LoVo (cell line): ENCODE measurements around the gene FAM124B.

ENCODE experiments used
- DNase-seq: peaks from one replicate; pipeline ENCODE4 v3.0.0-alpha.2; 2016; ENCODE audit warnings: low spot score

Gene FAM124B, protein sequence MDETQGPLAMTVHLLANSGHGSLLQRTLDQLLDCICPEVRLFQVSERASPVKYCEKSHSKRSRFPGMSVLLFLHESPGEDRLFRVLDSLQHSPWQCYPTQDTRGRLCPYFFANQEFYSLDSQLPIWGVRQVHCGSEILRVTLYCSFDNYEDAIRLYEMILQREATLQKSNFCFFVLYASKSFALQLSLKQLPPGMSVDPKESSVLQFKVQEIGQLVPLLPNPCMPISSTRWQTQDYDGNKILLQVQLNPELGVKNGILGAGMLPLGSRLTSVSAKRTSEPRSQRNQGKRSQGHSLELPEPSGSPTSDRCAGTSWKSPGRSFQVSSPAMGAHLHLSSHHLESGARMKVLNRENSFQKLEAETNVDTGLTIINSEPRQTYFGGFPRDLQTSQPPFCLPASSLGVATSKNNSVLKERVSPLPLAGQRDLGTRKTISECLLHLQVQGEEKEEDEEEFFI

GRCh38 chr2:224401641-224402342 is at the start of gene FAM124B:
FAM124B (minus strand) TSS chr2:224402107; CDS start chr2:224401768, 339 bp downstream.
- no peak for DNase-seq

- no peak for DNase-seq
Measured at GRCh38 chr2:224449212-224450147, 47.6 kb upstream of the FAM124B start.

GRCh38 chr2:224448236-224448635 is 46.3 kb upstream of the FAM124B start:
- no peak for DNase-seq

DNA sequence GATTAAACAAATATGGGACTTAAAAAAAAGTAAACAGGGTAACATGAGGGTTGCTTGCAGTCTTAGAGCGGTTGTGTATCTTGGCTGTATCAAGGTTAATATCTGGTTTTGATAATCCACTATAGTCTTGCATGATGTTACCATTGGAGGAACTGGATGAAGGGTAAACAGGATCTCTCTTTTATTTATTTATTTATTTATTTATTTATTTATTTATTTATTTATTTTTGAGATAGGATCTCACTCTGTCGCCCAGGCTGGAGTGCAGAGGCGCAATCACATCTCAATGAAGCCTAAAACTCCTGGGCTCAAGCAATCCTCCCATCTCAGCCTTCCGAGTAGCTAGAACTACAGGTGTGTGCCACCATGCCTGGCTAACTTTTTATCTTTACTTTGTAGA is 42.9 kb upstream of the FAM124B start:
- no peak for DNase-seq

- no peak for DNase-seq
Measured at GRCh38 chr2:224444021-224444420, 42.1 kb upstream of the FAM124B start.

GRCh38 chr2:224442071-224442967 is 40.4 kb upstream of the FAM124B start:
- DNase-seq: no peak

- DNase-seq: no peak
Measured at GRCh38 chr2:224440988-224441387, 39.1 kb upstream of the FAM124B start.

DNA sequence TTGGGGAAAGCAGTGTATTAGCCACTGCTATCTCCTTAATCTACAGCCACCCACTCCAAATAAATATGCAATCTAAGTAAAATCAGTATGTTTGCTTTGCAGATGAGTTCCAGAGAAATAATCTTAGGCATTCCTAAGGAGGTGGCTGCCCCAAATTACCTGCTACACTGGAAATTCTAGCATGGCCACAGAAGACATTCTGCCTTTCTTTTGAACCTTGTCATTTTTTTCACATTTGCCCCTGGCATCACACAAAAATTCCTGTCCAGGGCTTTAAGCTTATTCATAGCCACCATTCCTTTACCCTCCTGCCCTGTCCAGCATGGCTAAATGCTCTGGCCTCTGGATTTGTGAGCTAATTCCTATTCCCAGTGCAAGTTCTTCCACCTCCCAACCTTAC is 36.8 kb upstream of the FAM124B start:
- no peak for DNase-seq

DNA sequence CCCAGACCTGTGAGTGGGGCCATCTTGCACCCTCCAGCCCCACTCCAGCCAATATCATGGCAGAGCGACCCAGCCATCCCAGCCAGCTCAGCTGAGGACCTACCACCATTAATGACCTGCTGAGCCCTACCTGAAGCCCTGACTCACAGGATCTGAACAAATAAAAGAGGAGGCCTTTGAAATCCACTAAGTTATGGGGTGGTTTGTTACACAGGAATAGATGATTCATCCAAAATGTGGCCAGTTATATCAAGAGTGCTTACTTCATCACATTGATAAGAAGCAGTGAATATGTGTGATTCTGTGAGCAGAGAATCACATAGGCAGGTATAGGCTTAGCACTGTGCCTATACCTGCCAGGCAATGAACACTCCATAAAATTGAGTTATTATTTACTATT is 34.7 kb upstream of the FAM124B start:
- DNase-seq: peak; percentile 28

GRCh38 chr2:224434618-224435017 is 32.7 kb upstream of the FAM124B start:
- no peak for DNase-seq

- no peak for DNase-seq
Measured at GRCh38 chr2:224433442-224433841, 31.5 kb upstream of the FAM124B start.

GRCh38 chr2:224432003-224432579 is 30.2 kb upstream of the FAM124B start:
- no peak for DNase-seq

GRCh38 chr2:224429441-224429810 is 27.5 kb upstream of the FAM124B start:
- DNase-seq: no peak

- no peak for DNase-seq
Measured at GRCh38 chr2:224428787-224429440, 27.0 kb upstream of the FAM124B start.

DNA sequence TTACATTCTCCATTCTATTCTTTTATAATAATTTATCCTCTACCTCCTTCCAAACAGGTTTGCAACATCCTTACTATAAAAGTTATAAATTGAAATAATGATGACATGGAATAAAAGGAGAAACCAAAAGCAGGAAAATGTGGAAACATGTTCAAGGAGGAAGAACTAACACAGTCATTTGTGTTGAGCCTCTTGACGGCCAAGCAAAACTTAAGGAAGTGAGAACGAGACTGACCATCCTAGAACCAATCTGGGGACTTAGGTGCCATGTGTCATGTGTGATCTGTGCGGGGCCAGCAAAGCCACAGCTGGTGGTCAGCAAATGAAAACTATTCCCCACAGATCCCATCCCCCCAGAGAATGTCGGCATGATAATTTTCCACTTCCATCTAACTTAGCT is 25.6 kb upstream of the FAM124B start:
- no peak for DNase-seq

DNA sequence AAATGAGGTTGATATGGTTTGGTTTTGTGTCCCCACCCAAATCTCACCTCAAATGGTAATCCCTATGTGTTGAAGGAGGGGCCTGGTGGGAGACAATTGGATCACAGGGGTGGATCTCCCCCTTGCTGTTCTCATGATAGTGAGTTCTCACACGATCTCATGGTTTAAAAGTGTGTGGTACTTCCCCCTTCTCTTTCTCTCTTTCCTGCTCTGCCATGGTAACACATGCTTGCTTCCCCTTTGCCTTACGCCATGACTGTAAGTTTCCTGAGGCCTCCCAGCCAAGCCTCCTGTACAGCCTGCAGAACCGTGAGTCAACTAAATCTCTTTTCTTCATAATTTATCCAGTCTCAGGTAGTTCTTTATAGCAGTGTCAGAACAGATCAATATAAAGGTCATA is 24.7 kb upstream of the FAM124B start:
- no peak for DNase-seq

- DNase-seq: no peak
Measured at GRCh38 chr2:224421065-224421464, 19.2 kb upstream of the FAM124B start.

- no peak for DNase-seq
Measured at GRCh38 chr2:224417947-224418346, 16.0 kb upstream of the FAM124B start.

DNA sequence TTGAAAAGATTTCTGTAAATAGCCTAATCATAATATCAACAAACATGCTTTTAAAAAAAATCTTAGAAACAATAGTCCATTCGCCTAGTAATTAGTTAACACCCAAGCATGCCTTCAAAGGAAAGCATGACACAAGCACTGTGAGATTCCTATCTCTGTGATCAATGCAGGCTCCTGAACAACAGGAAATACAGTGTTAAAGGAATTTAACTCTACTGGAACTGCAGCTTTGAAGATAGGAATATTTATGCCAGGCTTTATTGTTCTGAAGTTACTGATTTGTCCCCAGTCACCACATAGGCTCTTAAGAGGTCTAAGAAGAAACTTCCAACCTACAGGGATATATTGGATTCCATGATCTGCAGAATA is 15.4 kb upstream of the FAM124B start:
- DNase-seq: no peak

DNA sequence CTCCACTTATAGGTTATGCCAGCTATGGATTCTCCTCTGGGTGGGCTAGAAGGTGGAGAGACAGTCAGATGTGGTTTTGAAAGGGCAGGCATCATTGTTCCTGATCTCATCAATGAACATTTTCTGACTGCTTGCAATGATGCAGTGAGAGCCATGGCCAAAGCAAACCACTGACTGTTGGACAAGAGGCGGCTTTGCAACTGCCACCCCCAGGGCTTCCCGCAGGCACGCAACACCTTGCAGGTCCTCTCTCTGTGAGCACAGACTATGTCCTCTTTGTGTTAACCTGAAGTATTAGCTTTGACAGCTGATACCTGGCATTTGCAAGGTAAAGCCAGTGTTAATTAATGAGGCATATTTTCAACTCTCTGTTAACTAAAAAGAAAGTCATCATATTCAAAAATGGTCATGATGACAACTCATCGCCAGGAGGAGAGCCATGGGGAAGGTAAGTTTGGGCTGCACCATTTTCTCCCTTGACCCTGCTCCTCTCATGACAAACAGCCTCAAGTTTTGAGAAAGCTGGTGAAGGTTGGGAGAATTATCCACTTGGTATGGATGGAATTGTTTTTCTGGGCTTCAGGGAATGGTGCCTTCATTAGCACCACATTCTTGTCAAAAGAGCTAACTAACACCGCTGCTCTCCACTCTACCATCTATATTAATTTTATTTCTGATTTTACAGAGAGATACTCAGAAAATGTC is 14.9 kb upstream of the FAM124B start:
- no peak for DNase-seq
